Vagina (tissue), 2 donors: ENCODE data around the gene PEX1.

Experiments
- POLR2A ChIP-seq, 2 donors: fragments of 450-650 bp; IDR thresholded peaks; one replicate each; pipeline ENCODE4 v1.6.1; 2017; ENCODE audit warnings: antibody characterized with exemption in 2 of 2, mild to moderate bottlenecking in 2 of 2, moderate library complexity in 2 of 2
- POLR2AphosphoS5 ChIP-seq, 2 donors: sonication (generic); formaldehyde crosslinking; IDR thresholded peaks; one replicate each; pipeline ENCODE4 v1.9.0; 2017; ENCODE audit warnings: antibody characterized with exemption in 2 of 2, mild to moderate bottlenecking in 2 of 2, low read depth in 1 of 2; ENCODE audit not compliant: insufficient read depth in 1 of 2
- TF ChIP-seq, protein P1 (sequence below), 3 experiments: fragments of 450-650 bp in 2 of 3; fragments of 200-600 bp in 1 of 3; sonication (generic) in 1 of 3; IDR thresholded peaks; one replicate each; pipeline ENCODE4 v1.5.1; 2017 to 2019; ENCODE audit warnings: antibody characterized with exemption in 3 of 3, mild to moderate bottlenecking in 2 of 3, moderate library complexity in 2 of 3

GRCh38 chr7:92547579-92547978 is 19.3 kb upstream of the PEX1 start:
- TF ChIP-seq, protein P1, sequence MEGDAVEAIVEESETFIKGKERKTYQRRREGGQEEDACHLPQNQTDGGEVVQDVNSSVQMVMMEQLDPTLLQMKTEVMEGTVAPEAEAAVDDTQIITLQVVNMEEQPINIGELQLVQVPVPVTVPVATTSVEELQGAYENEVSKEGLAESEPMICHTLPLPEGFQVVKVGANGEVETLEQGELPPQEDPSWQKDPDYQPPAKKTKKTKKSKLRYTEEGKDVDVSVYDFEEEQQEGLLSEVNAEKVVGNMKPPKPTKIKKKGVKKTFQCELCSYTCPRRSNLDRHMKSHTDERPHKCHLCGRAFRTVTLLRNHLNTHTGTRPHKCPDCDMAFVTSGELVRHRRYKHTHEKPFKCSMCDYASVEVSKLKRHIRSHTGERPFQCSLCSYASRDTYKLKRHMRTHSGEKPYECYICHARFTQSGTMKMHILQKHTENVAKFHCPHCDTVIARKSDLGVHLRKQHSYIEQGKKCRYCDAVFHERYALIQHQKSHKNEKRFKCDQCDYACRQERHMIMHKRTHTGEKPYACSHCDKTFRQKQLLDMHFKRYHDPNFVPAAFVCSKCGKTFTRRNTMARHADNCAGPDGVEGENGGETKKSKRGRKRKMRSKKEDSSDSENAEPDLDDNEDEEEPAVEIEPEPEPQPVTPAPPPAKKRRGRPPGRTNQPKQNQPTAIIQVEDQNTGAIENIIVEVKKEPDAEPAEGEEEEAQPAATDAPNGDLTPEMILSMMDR (IDR thresholded peaks at IDR 0.05): no peak
- TF ChIP-seq POLR2AphosphoS5 (IDR thresholded peaks at IDR 0.05; ENCODE audit: insufficient read depth in 1 of 2, low read depth in 1 of 2) (no peak), POLR2A (IDR thresholded peaks at IDR 0.05) (no peak)
